Amniotic stem cell (primary cell): ENCODE results near the gene ZNF324.
A peak's percentile ranks its signal among the peaks of the same experiment; 100 is the strongest.
"Not testable (repeated sequence)": the region's sequence is repeated elsewhere in the genome, so short reads cannot be mapped to it uniquely, and the experiment has no call there.

ENCODE experiments used
- DNase-seq: peaks from one replicate; lab custom pipeline; 2025; lab: John Stamatoyannopoulos, UW

The ZNF324 gene

DNA sequence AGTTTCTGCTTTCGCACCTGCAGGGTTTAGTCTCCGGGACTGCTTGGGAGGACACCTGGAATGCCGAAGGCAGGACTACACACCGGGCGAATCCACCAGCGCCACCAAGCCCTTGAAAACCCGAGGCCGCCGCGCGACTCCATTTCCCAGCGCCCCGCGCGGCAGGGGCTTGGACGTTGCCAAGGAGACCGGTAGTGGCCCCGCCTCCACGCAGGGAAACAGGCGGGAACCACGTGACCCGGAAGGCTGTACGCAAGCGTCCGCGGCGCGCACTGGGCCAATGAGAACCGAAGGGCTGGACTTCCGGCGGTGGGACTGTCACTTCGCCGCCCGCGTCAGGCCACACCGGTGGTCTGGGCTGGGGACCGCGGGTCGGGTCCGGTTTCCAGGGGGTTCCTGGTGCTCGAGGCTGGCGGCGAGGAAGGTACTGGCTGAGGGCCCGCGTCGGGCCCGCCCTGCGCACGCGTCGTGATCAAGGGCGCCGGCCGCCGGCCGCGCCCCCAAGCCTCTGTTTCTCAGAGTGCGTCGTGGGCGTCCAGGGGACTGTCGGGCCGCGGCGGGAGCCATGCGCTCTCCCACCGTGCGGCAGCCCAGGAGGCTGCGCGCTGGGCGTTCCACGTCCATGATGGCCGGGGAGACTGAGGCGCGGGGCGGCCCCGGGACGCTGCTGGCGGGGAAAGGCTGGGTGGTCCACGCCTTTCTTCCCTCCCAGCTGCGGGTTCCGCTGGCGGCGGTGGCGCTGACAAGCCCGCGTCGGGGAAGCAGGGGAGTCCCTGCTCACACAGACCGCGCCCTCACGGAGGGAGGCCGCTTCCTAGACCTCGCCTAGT, at the start of gene ZNF324:
Gene ZNF324 (plus strand): TSS at position 321 of the 830 bp plus-strand sequence. CDS start 2,106 bp downstream, outside the sequence.
- peak; percentile 98 for DNase-seq

DNA sequence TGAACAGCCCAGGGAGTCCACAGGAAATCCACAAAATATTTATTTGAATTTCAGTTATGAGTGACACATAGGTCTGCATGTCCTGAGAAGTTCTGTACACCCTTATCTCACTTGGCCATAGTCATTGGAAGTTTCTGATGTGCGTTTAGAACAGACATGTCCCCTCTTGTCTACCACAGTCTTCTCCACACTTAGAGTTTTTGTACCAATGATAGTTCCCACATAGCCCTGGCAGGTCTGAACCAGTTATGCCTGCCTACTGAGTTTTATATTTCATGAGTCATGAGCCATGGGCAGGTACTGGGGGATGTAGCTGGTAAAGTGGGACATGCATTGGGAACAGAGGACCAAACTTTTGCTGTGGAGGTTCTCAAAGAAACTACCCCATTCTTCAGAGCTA, 38.3 kb upstream of the ZNF324 start:
- no peak for DNase-seq

DNA sequence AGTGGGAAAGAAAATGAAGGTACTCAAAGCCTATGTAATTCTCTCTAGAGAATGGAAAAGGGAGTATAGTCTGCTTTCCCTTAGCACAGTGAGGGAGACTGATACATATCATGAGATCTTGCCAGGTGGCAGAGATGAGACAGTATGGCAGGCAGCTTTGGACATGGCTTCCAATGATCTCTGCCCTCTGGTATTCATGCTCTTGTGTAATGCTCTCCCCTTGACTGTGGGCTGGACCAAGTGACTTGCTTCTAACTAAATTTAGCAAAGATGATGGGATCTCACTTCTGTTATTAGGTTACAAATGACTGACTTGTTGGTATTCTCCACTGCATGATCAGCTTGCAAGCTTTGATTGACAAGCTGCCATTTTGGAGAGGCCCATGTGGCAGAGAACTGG, 37.1 kb upstream of the ZNF324 start:
- no peak for DNase-seq

DNA sequence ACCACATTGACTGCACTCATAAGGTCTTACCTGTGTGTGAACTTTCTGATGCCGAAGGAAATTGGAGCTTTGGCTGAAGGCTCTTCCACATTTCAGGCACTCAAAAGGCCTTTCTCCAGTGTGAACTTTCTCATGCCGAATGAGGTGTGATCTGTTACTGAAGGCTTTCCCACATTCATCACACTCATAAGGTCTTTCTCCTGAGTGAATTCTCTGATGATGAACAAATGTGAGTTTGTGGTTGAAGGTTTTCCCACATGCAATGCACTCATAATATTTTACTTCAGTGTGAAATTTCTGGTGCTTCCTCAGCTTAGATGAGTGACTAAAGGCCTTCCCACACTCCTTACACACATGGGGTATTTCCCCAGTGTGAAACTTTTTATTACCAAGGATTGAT, 32.7 kb upstream of the ZNF324 start:
- no peak for DNase-seq

DNA sequence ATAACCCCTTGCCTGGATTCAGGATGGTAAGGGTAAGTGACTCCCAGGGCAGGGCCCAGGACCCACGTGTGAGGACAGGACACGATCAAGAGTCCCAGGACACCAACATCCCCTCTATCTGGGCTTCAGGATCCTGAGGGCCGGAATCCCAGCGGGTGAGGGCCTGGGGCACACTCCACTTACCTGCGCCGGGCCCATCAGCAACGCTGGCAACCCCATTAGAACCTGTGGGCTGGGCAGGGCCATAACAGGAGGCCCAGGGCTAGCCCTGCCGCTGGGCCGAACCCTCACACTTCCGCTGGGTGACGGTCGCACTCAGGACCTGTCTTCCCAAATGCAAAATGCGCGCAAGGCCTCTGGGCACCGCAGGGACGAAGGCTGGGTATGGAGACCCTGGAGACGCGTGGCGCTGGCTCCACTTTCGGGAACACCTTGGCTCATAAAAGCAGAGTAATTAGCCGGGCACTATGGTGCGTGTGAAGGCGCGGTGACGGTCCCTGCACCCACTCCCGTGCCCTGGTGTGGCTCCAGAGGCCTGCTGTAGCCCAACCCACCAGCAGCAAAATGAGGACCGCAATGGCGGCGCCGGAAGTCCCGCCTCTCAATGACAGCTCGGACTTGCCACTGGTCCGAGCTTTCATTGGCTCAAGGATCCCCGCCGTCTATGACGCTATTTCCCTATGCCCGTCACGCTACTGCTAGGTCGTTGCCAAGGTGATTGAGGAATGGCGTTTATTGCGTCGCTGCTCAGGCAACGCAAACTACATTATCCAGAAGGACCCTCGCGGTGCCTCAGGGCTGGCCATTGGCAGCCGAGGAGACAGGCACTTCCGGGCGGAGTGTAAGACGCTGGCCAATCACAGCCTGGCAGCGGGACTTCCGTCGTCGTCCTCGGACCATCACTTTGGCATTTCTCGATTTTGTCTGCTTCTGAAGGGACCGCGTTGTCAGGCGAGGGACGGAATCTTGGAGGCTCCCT, 27.0 kb upstream of the ZNF324 start, which contains the start of gene ZNF132:
Gene ZNF132 (minus strand): TSS at position 578 of the 979 bp plus-strand sequence. CDS start 332 bp downstream, at position 246.
- DNase-seq = peak; percentile 99

DNA sequence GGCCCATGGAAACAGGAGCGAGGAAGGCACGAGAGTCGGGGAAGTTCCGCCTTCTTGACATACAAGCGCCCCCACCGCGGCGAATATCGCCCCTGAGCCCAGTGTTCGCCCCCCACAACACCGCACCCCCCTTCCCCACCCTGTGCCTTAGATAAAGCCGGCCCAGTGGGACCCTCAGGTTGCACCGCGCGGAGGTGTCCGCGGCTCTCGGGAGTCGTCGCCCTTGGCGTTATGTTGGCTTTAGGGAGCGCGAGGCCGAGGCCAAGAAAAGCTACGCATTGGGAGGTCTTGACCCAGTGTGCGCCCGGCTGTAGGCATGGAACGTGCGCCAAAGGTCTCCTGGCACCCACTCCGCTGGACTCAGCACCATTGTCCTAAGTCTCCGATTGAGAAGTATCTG, 26.3 kb upstream of the ZNF324 start:
- DNase-seq = no peak

DNA sequence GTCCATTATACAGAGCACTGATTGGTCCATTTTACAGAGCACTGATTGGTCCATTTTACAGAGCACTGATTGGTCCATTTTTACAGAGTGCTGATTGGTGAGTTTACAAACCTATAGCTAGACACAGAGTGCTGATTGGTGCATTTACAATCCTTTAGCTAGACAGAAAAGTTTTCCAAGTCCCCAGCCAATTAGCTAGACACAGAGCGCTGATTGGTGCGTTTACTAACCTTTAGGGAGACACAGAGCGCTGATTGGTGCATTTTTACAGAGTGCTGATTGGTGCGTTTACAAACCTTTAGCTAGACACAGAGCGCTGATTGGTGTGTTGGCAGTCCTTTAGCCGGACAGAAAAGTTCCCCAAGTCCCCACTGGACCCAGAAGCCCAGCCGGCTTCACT, 23.9 kb upstream of the ZNF324 start:
- DNase-seq = not testable (repeated sequence)

DNA sequence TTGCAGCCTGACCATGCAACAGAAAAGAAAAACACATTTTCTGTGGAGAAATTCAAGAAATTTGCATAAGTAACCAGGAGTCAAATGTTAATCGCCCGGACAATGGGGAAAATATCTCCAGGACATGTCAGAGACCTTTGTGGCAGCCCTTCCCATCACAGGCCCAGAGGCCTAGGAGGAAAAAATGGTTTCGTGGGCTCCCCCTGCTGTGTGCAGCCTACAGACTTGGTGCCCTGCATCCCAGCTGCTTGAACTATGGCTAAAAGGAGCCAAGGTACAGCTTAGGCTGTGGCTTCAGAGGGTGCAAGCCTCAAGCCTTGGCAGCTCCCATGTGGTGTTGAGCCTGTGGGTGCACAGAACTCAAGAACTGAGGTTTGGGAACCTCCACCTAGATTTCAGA, 18.0 kb upstream of the ZNF324 start:
- not testable (repeated sequence) for DNase-seq

DNA sequence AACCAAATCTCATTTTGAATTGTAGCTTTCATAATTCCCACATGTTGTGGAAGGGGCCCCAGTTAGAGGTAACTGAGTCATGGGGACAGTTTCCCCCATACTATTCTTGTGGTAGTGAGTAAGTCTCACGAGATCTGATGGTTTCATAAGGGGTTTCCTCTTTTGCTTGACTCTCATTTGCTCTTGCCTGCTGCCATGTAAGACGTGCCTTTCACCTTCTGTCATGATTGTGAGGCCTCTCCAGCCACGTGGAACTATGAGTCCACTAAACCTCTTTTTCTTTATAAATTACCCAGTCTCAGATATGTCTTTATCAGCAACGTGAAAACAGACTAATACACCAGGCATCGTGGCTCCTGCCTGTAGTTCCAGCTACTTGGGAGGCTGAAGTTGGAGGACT, 16.9 kb upstream of the ZNF324 start:
- DNase-seq = not testable (repeated sequence)

DNA sequence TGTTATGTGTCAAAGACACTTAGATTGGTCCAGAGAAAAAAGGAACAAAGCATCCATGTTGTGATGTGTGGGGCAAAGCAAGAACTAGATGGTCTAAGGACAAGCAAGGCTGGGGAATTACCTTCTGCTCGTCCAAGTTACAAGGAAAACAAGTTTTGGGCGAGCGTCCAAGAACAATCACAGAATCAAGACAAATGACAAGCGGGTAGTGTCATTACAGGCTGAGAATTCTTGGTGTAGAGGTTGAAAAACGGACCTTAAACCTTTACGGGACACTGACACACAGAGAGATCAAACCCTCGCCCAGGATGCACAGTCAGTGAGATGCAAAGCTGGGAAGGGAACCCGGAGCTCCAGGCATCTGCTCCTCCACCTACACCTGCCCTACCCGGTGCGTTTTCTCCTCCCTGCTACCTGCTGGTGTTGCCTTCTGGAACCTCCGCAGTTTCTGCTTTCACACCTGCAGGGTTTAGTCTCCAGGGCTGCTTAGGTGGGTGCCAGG, 16.0 kb upstream of the ZNF324 start:
- DNase-seq = no peak

DNA sequence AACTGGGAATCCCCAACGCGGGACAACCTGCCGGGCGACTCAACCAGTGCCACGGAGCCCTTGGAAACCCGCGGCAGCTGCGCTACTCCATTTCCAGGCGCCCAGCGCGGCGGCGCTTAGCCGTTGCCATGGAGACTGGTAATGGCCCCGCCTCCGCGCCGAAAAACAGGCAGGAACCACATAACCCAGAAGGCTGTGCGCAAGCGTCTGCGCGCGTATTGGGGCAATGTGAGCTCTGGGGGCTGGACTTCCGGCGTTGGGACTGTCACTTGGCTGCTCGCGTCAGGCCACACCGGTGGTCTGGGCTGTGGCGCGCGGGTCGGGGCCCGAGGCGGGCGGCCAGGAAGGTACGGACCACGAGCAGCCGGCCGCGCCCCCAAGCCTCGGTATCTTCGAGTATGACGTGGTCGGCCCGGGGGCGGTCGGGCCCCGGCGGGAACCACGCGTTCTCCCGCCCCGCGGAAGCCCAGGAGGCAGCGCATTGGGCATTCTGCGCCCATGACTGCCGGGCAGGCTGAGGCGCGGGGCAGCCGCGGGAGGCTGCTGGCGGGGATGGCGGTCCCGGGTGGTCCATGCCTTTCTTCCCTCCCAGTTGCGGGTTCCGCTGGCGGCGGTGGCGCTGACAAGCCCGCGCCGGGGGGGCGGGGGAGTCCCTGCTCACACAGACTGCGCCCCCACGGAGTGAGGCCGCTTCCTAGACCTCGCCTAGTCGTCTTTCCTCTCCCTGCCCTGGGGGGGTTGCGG, 15.3 kb upstream of the ZNF324 start, which contains the start of gene ZNF324B:
Gene ZNF324B (plus strand): TSS at position 265 of the 744 bp plus-strand sequence. CDS start 2,080 bp downstream, outside the sequence.
- DNase-seq = peak; percentile 94

DNA sequence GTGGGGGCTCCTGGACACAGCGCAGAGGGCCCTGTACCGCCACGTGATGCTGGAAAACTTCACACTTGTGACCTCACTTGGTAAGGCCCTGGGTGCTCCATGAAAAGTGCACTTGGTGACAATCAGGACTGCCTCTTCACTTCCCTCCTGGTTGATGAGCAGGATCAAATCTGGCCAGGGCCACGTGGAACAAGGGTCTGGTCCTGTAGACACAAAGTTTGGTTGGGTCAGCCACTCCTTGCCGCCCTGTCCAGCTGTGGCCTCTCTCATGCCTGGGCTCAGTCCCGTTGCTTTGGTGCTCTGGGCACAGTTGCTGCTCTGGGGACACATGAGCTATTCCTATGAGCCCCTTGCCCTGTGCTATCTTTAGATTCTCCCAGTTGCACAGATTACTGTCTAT, 13.1 kb upstream of the ZNF324 start:
- DNase-seq = no peak

DNA sequence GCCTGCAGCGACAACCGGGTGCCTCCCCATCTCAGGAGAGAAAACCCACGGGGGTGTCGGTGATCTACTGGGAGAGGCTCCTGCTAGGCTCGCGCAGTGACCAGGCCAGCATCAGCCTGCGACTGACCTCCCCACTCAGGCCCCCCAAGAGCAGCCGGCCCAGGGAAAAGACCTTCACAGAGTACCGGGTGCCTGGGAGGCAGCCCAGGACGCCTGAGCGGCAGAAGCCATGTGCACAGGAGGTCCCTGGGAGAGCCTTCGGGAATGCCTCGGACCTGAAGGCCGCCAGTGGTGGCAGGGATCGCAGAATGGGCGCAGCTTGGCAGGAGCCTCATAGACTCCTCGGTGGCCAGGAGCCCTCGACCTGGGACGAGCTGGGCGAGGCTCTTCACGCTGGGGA, 11.6 kb upstream of the ZNF324 start:
- no peak for DNase-seq

DNA sequence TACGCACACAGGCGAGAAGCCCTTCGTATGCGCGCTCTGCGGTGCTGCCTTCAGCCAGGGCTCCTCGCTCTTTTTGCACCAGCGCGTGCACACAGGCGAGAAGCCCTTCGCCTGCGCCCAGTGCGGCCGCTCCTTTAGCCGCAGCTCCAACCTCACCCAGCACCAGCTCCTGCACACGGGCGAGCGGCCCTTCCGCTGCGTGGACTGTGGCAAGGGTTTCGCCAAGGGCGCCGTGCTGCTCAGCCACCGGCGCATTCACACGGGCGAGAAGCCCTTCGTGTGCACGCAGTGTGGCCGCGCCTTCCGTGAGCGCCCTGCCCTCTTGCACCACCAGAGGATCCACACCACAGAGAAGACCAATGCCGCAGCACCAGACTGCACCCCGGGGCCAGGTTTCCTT, 10.8 kb upstream of the ZNF324 start:
- DNase-seq = no peak

DNA sequence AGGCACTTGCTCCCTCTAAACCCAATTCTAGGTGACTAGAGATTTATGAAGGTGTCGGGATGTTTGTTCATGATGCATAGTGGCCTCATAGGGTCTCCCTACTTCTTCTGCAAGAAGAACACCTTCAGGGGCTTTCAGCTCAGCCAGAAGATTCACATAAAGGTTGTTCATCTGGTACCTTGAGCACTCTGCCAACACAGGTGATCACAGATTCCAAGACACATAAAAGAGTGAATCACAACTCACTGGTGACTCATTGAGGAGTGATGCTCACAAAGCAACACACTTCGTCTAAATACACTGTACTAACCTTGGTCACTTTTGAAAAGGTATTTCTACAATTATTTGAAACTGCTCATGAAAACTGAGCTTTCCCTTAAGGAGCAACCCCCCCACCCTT, 6.8 kb upstream of the ZNF324 start:
- DNase-seq = no peak

DNA sequence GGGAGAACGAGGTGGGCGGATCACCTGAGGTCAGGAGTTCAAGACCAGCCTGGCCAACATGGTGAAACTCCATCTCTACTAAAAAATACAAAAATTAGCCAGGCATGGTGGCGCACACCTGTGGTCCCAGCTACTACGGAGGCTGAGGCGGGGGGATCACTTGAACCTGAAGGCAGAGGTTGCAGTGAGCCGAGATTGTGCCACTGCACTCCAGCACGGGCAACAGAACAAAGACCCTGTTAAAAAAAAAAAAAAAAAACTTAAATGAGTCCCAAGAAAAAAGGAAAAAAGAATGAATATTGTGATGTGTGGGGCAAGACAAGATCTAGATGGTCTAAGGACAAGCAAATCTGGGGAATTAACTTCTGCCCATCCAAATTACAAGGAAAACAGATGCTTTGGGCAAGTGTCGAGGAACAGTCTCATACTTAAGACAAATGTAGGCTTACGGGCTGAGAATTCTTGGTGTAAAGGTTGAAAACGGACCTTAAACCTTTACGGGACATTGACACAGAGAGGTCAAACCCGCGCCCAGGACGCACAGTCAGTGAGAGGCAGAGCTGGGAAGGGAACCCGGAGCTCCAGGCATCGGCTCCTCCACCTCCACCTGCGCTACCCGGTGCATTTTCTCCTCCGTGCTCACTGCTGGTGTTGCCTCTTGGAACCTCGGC, 656 bp upstream of the ZNF324 start:
- DNase-seq = no peak

DNA sequence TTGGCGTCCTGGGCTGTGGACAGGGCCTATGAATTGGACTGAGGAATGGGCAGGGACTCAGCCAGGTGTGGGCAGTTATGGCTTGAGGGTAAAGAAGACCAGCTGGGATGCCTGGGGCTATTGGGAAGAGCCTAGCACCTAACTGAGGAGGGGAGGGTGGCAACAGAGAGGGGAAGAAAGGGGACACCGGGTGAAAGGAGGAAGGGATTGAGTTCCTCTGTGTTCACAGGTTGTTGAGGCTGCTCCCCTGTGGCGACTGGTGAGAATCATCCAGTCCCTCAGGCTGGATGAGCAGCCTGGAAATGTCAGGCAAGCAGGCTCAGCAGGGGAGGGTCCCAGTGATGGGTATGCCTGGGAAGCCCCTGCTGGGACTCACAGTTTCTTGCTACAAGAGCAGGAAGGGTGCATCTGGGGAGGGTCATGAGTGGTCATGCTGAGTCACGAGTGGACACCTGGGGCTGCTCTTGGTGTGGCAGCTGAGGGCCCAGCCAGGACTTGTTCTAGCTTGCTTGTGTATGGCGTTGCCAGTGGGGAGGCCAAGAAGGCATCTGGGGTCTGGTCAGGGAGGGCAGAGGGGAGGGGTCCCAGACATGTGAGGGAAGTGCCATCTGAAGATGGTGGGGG, 1.4 kb downstream of the ZNF324 start:
- no peak for DNase-seq

DNA sequence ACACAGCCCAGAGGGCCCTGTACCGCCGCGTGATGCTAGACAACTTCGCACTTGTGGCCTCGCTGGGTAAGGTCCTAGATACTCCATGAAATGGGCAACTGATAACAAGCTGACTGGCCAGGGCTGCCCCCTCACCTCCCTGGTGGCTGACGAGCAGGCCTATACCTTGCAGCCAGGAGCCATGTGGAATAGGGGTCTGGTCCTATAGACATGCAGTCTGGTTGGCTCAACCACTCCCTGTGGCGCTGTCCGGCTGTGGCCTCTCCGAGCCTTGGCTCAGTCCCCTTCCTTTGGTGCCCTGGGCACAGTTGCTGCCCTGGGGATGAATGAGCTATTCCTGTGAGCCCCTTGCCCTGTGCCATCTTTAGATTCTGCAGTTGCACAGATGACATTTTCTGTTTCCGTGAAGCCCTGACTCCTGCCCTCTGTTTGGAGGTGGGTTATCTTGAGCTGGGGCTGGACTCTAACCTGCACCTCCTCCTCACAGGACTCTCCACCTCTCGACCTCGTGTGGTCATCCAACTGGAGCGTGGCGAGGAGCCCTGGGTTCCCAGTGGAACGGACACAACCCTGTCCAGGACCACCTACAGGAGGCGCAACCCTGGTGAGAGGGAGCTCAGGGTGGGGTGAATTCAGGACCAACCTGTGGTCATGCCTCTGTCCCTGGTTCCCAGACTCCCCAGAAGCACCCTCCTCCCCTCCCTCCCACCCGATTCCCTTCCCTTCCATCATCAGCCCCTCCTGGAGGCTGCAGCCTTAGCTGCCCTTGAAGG, 2.5 kb downstream of the ZNF324 start:
- no peak for DNase-seq

DNA sequence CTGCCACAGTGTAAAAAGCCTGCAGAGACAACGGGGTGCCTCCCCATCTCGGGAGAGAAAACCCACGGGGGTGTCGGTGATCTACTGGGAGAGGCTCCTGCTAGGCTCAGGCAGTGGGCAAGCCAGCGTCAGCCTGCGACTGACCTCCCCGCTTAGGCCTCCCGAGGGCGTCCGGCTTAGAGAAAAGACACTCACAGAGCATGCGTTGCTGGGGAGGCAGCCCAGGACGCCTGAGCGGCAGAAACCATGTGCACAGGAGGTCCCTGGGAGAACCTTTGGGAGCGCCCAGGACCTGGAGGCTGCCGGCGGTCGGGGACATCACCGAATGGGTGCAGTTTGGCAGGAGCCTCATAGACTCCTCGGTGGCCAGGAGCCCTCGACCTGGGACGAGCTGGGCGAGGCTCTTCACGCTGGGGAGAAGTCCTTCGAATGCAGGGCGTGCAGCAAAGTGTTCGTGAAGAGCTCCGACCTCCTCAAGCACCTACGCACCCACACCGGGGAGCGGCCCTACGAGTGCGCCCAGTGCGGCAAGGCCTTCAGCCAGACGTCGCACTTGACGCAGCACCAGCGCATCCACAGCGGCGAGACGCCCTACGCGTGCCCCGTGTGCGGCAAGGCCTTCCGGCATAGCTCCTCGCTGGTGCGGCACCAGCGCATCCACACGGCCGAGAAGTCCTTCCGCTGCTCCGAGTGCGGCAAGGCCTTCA, 4.1 kb downstream of the ZNF324 start:
- not testable (repeated sequence) for DNase-seq
